Liver (tissue), 9 donors: ENCODE measurements around the gene USH2A. TPM values are rescaled to one million over a fixed set of nuclear protein-coding genes. Genes with fewer than 3 reads are reported as not detected.
"Not testable (repeated sequence)": the region's sequence is repeated elsewhere in the genome, so short reads cannot be mapped to it uniquely, and the experiment has no call there.

Experiments used
- DNase-seq: peaks from one replicate; pipeline ENCODE4 v3.0.0-alpha.2; 2017; ENCODE audit warnings: low spot score
- H3K27ac ChIP-seq, 2 donors: one replicate each; pipeline ENCODE4 v1.7.0; 2013; ENCODE audit warnings: inconsistent platforms in 2 of 2, low read length in 2 of 2, control low read depth in 1 of 2, low read depth in 1 of 2, mild to moderate bottlenecking in 1 of 2
- H3K27me3 ChIP-seq, 4 donors: one replicate each; pipeline versions ENCODE4 v1.6.1 to v1.7.0; 2013; ENCODE audit warnings: low read length in 3 of 4, inconsistent platforms in 1 of 4, mild to moderate bottlenecking in 1 of 4, moderate library complexity in 1 of 4; ENCODE audit not compliant: control insufficient read depth in 4 of 4, insufficient read depth in 4 of 4
- H3K36me3 ChIP-seq, 4 donors: one replicate each; pipeline versions ENCODE4 v1.6.1 to v1.7.0; 2013; ENCODE audit warnings: low read length in 3 of 4, mild to moderate bottlenecking in 3 of 4, low read depth in 1 of 4, moderate library complexity in 1 of 4; ENCODE audit not compliant: control insufficient read depth in 4 of 4, insufficient read depth in 3 of 4
- H3K4me1 ChIP-seq, 4 donors: one replicate each; pipeline versions ENCODE4 v1.6.1 to v1.7.0; 2013; ENCODE audit warnings: low read length in 3 of 4, mild to moderate bottlenecking in 3 of 4, moderate library complexity in 1 of 4; ENCODE audit not compliant: control insufficient read depth in 4 of 4, insufficient read depth in 4 of 4
- H3K4me3 ChIP-seq, 3 donors: one replicate each; pipeline versions ENCODE4 v1.6.1 to v1.7.0; 2013; ENCODE audit warnings: low read length in 3 of 3, control low read depth in 1 of 3, low read depth in 1 of 3, mild to moderate bottlenecking in 1 of 3
- H3K9ac ChIP-seq, 2 donors: one replicate each; pipeline ENCODE4 v1.7.0; 2013; ENCODE audit warnings: low read length in 2 of 2, mild to moderate bottlenecking in 2 of 2, moderate library complexity in 2 of 2, control low read depth in 1 of 2, low read depth in 1 of 2
- H3K9me3 ChIP-seq, 4 donors: one replicate each; pipeline versions ENCODE4 v1.6.1 to v1.7.0; 2013; ENCODE audit warnings: low read length in 3 of 4; ENCODE audit not compliant: control insufficient read depth in 4 of 4
- ATF3 ChIP-seq: IDR thresholded peaks from 2 replicates; pipeline ENCODE4 v1.6.1; 2016; ENCODE audit warnings: antibody characterized with exemption
- CTCF ChIP-seq: fragments of 150-350 bp; IDR thresholded peaks from 2 replicates; pipeline ENCODE4 v1.5.1; 2017; ENCODE audit warnings: improper control_type of control experiment, low read depth, low read length; ENCODE audit not compliant: missing input control
- EGR1 ChIP-seq, 2 donors: IDR thresholded peaks; 2 replicates each; pipeline ENCODE4 v1.6.1; 2016 to 2018; ENCODE audit warnings: antibody characterized with exemption in 2 of 2, low read depth in 2 of 2
- FOXA1 ChIP-seq: IDR thresholded peaks from 2 replicates; pipeline ENCODE4 v1.6.1; 2016; ENCODE audit warnings: antibody characterized with exemption
- FOXA2 ChIP-seq: IDR thresholded peaks from 2 replicates; pipeline ENCODE4 v1.6.1; 2016; ENCODE audit warnings: antibody characterized with exemption
- GABPA ChIP-seq, 2 donors: IDR thresholded peaks in 1 of 2; conservative IDR thresholded peaks in 1 of 2; 2 replicates each; pipeline ENCODE4 v1.6.1; 2016; ENCODE audit warnings: antibody characterized with exemption in 2 of 2, mild to moderate bottlenecking in 1 of 2, moderate library complexity in 1 of 2
- HNF4A ChIP-seq, 2 donors: conservative IDR thresholded peaks; 2 replicates each; pipeline ENCODE4 v1.6.1; 2016; ENCODE audit warnings: antibody characterized with exemption in 2 of 2, mild to moderate bottlenecking in 2 of 2
- HNF4G ChIP-seq: IDR thresholded peaks from 2 replicates; pipeline ENCODE4 v1.6.1; 2016; ENCODE audit warnings: antibody characterized with exemption
- JUND ChIP-seq, 2 donors: IDR thresholded peaks; 2 replicates each; pipeline ENCODE4 v1.6.1; 2016; ENCODE audit warnings: antibody characterized with exemption in 2 of 2
- MAX ChIP-seq: IDR thresholded peaks from 2 replicates; pipeline ENCODE4 v1.6.1; 2016; ENCODE audit warnings: antibody characterized with exemption
- NR2F2 ChIP-seq: IDR thresholded peaks from 2 replicates; pipeline ENCODE4 v1.6.1; 2016; ENCODE audit warnings: antibody characterized with exemption
- RAD21 ChIP-seq, 2 donors: IDR thresholded peaks; 2 replicates each; pipeline ENCODE4 v1.6.1; 2016; ENCODE audit warnings: antibody characterized with exemption in 2 of 2, mild to moderate bottlenecking in 2 of 2
- REST ChIP-seq: IDR thresholded peaks from 2 replicates; pipeline ENCODE4 v1.6.1; 2016; ENCODE audit warnings: antibody characterized with exemption, mild to moderate bottlenecking
- RXRA ChIP-seq, 2 donors: IDR thresholded peaks; 2 replicates each; pipeline ENCODE4 v1.6.1; 2017 to 2018; ENCODE audit warnings: antibody characterized with exemption in 2 of 2, mild to moderate bottlenecking in 1 of 2
- SP1 ChIP-seq: IDR thresholded peaks from 2 replicates; pipeline ENCODE4 v1.6.1; 2018; ENCODE audit warnings: antibody characterized with exemption, mild to moderate bottlenecking
- TAF1 ChIP-seq: conservative IDR thresholded peaks from 2 replicates; pipeline ENCODE4 v1.6.1; 2016; ENCODE audit warnings: antibody characterized with exemption, mild to moderate bottlenecking
- YY1 ChIP-seq: IDR thresholded peaks from 2 replicates; pipeline ENCODE4 v1.6.1; 2016; ENCODE audit warnings: antibody characterized with exemption, mild to moderate bottlenecking
- ZBTB33 ChIP-seq: IDR thresholded peaks from 2 replicates; pipeline ENCODE4 v1.6.1; 2016; ENCODE audit warnings: antibody characterized with exemption
- WGBS: extraction: QIAGEN DNeasy Blood & Tissue Kit; methylation state at CpG from one replicate; pipeline ENCODE4 v1.1.7; 2013; 5-methylcytosine and 5-hydroxymethylcytosine counted together
- polyA plus RNA-seq, 2 donors: library from polyadenylated mRNA; stranded (reverse) in 1 of 2; unstranded in 1 of 2; fragments of 200-250 nt in 1 of 2; fragments of >200 nt in 1 of 2; fragmentation: Nextera tagmentation in 1 of 2; extraction: Ambion mirVana in 1 of 2; gene quantifications; one replicate each; pipeline versions ENCODE4 v1.2.1 to v1.2.3, GENCODE V29; 2013 to 2015
- total RNA-seq, 2 donors: library from RNA; depleted of rRNA; stranded (reverse); fragments of >200 nt; gene quantifications; one replicate each; pipeline ENCODE4 v1.2.3, GENCODE V29; 2014
- donor health status: healthy.
- donor health status: healthy.
- donor health status: healthy.
- donor health status: healthy.
- donor health status: healthy.

The USH2A gene
- total and polyA plus RNA-seq, 4 donors: 0.14 to 1.0 (median 0.31) TPM

- Histone ChIP-seq H3K9ac (no peak overlapping the region), H3K27ac (no peak overlapping the region), H3K4me1 (no peaks in the 10 kb centered on the region), H3K9me3 (no peaks in the 10 kb centered on the region), H3K27me3 (no peaks in the 10 kb centered on the region), H3K4me3 (no peak overlapping the region), H3K36me3 (no peaks in the 10 kb centered on the region)
- DNase-seq: no peak
- TF ChIP-seq HNF4A (conservative IDR thresholded peaks at IDR 0.05): no peak
- TF ChIP-seq RAD21 (IDR thresholded peaks at IDR 0.05): no peak
- no peak for TF ChIP-seq SP1
- no peak for TF ChIP-seq RXRA (IDR thresholded peaks at IDR 0.05)
- TF ChIP-seq CTCF: no peak
- no peak for TF ChIP-seq EGR1 (IDR thresholded peaks at IDR 0.05; ENCODE audit: low read depth in 2 of 2)
- TF ChIP-seq JUND (IDR thresholded peaks at IDR 0.05): no peak
- no peak for TF ChIP-seq FOXA1
- TF ChIP-seq FOXA2: no peak
- no peak for TF ChIP-seq TAF1
- no peak for TF ChIP-seq NR2F2
- no peak for TF ChIP-seq ZBTB33
- TF ChIP-seq MAX: no peak
- no peak for TF ChIP-seq ATF3
- TF ChIP-seq HNF4G: no peak
- no peak for TF ChIP-seq REST
- TF ChIP-seq GABPA (IDR thresholded peaks at IDR 0.05 in 1 of 2, conservative IDR thresholded peaks at IDR 0.05 in 1 of 2): no peak
- no peak for TF ChIP-seq YY1
- 83% methylated on average over 3 of the region's 3 CpGs for WGBS
These were observed 76.7 kb downstream of the USH2A start for GRCh38 chr1:216346526-216346925.

GRCh38 chr1:216340542-216340941 lies 82.7 kb downstream of the USH2A start:
- H3K36me3 ChIP-seq, H3K27me3 ChIP-seq, H3K9me3 ChIP-seq, H3K27ac ChIP-seq, H3K4me3 ChIP-seq, H3K9ac ChIP-seq, H3K4me1 ChIP-seq, DNase-seq: not testable (repeated sequence)
- WGBS: 70% methylated on average over 5 of the region's 5 CpGs
